ENCODE results near the gene TMEM150B. TPM values are rescaled to one million over a fixed set of nuclear protein-coding genes. Genes with fewer than 3 reads are reported as not detected.

The TMEM150B gene
- total RNA-seq, 1 experiment from 2014 or later: not detected

DNA sequence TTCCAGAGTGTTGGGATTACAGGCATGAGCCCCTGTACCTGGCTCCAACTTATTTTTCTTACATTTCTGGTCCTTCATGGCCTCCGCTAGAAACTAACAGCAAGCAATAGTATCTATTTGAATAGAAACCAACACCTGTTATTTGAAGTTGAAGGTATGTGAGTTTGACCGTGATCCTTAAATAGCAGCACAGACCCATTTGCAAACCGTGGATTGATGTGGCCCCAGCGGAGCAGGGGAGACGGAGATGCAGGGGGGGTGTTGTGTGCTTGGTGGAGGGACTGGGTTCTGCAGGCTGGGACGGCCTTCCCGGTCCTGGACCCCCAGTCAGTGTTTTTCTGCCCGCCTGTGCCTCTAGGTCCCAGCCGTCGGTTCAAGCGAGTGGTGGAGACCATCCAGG lies 16.9 kb downstream of the TMEM150B start:
- DNase-seq (ENCODE audit: extremely low read depth, low read depth): no peak

- no peak for DNase-seq (ENCODE audit: extremely low read depth, low read depth)
Measured at GRCh38 chr19:55306712-55307111, 18.4 kb downstream of the TMEM150B start.

DNA sequence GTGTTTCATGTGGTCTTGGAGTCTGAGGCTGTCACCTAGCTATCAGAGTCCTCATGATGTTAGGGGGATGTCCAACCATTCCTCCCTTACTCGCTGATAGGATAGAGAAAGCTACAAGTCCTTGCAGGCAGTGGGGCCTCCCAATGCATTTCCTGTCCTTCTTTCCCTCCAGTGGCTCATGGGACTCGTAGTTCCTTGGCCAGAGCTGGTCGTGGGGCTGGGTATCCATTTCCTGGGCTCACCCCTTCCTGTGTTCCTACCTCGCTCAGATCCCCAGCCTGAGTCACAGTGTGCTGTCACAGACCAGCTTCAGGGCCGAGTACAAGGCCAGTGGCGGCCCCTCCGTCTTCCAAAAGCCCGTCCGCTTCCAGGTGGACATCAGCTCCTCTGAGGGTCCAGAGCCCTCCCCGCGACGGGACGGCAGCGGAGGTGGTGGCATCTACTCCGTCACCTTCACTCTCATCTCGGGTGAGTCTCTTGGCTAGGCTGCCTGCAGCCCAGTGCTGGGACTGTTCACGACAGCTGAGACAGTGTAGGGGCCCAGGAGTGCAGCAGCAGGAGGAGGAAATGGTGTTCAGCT lies 19.1 kb downstream of the TMEM150B start:
- no peak for DNase-seq (ENCODE audit: extremely low read depth, low read depth)

DNA sequence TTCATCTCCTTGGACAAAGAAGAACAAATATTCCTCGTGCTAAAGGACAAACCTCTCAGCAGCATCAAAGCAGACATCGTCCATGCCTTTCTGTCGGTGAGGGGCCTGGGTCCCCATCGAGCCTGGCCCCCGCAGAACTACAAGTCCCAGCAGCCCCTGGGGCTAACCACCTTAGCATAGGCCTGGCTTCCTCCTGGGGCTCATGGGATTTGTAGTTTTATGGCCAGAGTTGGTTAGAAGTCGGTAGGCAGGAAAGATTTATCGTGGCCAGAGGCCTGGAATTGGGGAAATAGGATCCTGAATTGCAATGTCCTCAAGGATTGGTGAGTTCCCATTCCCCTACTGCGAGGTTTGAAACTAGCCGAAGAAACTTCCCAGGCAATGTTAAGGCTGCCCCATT lies 19.6 kb downstream of the TMEM150B start:
- no peak for DNase-seq (ENCODE audit: extremely low read depth, low read depth)

GRCh38 chr19:55304980-55305379 lies 20.2 kb downstream of the TMEM150B start:
- no peak for DNase-seq (ENCODE audit: extremely low read depth, low read depth)

GRCh38 chr19:55304279-55304978 lies 20.7 kb downstream of the TMEM150B start:
- DNase-seq (ENCODE audit: extremely low read depth, low read depth): no peak

DNA sequence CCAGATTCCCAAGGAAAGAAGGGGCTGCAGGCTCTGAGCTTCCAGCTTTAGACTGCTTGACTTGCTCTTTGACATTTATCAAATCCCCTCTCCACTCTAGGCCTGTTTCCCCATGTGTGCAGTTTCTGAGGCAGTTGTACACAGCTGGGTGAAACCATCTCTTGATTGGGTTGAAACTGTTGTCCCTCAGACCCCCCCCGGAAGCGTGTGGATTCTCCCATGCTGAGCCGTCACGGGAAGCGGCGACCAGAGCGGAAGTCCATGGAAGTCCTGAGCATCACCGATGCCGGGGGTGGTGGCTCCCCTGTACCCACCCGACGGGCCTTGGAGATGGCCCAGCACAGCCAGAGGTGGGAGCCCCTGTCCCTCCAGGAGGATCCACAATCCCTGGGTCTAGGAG lies 21.7 kb downstream of the TMEM150B start:
- DNase-seq (ENCODE audit: extremely low read depth, low read depth): no peak

DNA sequence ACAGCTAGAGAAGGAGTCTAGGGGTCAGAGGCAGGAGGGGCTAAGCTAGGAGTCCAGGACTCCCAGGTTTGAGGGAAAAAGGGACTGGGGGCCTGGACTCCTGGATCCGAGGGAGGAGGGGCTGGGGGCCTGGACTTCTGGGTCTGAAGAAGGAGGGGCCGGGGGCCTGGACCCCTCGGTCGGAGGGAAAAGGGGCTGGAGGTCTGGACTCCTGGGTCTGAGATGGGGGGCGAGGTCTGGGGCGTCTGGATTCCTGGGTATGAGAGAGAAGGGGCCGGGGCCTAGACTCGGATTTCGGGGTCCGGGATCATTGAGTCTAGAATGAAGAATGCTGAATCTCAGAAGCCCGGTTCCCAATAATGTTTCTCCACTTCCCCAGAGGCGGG lies 22.8 kb downstream of the TMEM150B start:
- DNase-seq (ENCODE audit: extremely low read depth, low read depth): no peak

DNA sequence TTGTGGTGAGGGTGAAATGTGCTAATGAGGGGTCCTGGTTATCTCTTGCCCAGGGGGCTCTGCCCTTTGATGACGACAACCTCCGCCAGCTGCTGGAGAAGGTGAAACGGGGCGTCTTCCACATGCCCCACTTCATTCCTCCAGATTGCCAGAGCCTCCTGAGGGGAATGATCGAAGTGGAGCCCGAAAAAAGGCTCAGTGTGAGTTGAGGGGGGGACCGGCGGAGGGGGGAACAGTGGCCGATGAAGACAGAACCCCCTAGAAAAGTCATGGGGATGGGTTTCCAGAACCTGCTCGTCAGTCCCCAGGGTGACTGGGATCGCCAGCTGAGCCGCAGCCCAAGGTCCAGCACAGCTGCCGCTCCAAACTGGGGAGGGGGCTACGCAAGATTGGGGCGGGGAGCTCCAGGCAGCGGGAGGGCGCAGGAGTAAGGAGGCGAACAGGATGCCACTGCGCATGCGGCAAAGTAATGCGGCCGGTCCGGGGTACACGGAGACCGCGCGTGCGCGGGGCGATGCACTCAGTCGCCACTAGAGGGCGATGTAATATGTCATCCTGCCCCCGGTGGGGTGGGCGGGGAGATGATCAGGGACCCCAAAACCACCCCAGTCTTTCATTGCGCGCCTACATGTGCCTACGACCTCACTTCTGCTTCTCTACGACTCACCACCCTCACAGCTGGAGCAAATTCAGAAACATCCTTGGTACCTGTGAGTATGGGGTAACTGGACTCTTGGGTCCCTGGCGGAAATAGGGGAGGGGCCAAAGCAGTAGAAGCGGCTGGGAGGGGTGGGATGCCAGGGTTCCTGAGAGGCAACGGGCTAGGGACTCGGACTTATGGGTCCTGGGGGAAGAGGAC lies 23.5 kb downstream of the TMEM150B start:
- DNase-seq (ENCODE audit: extremely low read depth, low read depth): peak; percentile 73

DNA sequence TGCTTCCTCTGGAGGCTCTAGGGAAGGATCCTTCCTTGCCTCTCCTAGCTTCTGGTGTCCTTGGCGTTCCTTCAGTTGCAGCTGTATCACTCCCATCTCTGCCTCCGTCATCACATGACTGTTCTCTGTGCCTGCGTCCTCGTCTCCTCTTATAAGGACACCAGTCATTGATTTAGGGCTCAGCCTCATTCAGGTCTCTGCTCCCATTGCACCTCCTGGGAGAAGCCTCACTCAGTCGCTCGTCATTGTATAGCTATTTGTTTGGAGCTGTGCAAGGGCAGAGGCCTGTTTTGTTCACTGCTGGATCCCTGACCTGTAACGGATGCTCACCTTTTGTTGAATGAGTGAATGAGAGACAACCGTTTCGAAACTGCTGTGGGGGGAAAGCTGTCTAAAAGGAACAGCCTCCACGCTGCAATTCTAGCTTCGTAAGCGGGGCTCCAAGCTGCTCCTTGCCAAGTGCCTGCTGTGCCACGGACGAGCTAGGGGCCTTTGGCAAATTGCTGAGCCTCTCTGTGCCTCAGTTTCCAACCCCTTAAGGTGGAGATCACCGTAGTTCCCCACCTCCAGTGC lies 24.2 kb downstream of the TMEM150B start:
- no peak for DNase-seq (ENCODE audit: extremely low read depth, low read depth)

GRCh38 chr19:55299991-55300390 lies 25.1 kb downstream of the TMEM150B start:
- no peak for DNase-seq (ENCODE audit: extremely low read depth, low read depth)

- no peak for DNase-seq (ENCODE audit: extremely low read depth, low read depth)
Measured at GRCh38 chr19:55297267-55297666, 27.9 kb downstream of the TMEM150B start.

DNA sequence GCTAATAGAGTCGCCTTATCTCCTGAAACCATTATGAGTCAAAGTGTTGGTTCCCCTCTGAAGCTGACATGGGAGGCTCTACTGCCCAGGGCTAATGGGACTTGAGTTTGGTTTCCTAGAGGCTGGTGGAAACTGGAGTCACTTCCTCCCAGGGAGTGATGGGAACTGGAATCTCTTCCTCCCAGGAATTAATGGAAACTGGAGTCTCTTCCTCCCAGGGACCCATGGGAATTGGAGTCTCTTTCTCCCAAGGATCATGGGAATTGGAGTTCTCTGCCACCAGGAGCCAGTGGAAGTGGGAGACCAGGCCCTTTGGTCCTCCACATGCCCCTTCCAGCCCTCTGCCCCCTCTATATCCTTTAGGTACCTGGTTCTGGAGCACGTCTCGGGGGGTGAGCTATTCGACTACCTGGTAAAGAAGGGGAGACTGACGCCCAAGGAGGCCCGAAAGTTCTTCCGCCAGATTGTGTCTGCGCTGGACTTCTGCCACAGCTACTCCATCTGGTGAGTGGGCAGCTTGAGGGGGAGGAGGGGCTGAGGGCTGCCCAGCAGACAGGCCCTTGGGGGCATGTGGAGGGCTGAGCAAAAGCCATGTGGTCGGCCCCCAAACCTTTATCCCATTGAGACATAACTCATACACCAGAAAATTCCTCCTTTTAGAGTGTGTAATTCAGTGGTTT lies 35.9 kb downstream of the TMEM150B start:
- DNase-seq (ENCODE audit: extremely low read depth, low read depth): no peak

DNA sequence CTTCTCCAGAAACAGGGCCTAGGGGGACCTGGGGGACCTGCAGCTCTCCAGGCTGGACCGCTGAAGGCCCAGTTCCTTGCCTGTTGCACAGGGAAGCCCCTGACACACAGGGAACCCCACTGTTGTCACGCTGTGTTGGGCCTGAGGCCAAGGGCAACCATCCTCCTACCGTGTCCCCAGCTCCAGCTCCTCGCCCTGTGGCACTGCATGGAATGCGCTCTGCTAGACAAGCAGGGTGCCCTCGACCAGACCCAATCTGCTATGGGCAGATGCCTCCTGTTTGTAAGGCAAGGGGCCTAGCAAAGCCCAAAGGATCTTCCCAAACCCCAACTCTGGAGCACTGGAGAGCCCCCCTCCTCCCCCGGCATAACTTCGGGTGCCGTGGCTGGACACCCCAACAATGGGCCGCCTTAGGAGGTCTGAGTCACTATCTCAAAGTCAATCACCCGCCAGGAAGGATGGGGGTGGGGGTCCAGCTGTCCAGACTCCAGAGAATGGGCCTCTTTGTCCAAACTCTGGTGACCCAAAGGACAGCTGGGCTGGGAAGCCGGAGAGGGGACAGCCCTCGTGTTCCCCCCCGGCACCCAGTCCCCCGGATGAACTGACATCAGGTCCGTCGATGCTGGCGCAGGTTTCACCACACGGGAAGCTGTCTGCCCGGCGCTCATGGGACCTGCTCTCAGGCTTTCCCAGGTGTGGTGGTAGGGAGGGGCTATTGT lies 37.6 kb downstream of the TMEM150B start:
- DNase-seq (ENCODE audit: extremely low read depth, low read depth): no peak

DNA sequence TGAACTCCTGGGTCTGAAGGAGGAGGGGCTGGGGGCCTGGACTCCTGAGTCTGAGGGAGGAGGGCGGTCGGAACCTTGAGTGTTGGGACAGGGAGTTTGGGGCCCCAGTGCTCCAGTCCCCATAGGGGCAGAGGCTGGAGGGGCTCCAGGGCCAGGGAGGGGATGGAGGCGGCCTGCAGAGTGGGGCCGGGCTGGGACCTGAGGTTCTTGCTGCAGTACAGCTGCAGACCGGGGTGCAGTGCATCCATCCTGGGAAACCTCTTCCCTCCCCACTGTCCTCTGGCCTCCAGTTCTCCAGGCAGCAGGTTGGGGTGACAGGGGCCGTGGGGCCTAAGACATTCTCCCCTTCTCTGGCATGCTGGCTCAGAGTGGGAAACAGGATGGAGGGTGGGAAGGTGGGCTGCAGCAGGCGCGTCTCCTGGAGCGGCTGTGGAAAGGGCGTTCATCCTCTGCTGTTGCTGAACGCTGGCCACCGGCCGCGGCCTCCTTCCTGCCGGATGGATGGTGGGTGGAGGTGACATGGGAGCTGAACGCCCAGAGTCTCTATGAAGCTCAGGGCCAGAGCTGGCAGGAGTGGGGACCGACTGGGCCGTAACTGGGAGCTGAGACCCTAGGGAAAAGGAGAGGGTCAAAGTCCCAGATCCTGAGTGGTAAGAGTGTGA lies 39.8 kb downstream of the TMEM150B start:
- no peak for DNase-seq (ENCODE audit: extremely low read depth, low read depth)

GRCh38 chr19:55284405-55285058 lies 40.6 kb downstream of the TMEM150B start:
- DNase-seq (ENCODE audit: extremely low read depth, low read depth): no peak

GRCh38 chr19:55283548-55284377 lies 41.4 kb downstream of the TMEM150B start, which contains the start of gene BRSK1:
Gene BRSK1 (plus strand): TSS chr19:55283997. CDS start chr19:55284443, 446 bp downstream.
- DNase-seq (ENCODE audit: extremely low read depth, low read depth): no peak
